HEK293 (cell line): ENCODE results near the gene METTL26.

Source experiments
- CTCF ChIA-PET: fragments of 350-600 bp; formaldehyde crosslinking; extraction: SDS; loops from one replicate; lab custom pipeline; 2021; ENCODE audit warnings: antibody characterized with exemption; lab: Yijun Ruan, JAX
- POLR2A ChIA-PET: fragments of 300-600 bp; formaldehyde crosslinking; extraction: SDS; loops from one replicate; lab custom pipeline; 2020; ENCODE audit warnings: antibody characterized with exemption, inconsistent platforms; lab: Yijun Ruan, JAX
- H3K27ac ChIP-seq: fragments of 200-500 bp; sonication (Bioruptor generic); 2 replicates; pipeline ENCODE4 v1.5.1; 2014; ENCODE audit warnings: low read depth, low read length, control low read depth, inconsistent platforms; ENCODE audit errors: extremely low read depth
- H3K36me3 ChIP-seq, 2 experiments: fragments of 200-500 bp in 1 of 2; sonication (Bioruptor generic) in 1 of 2; 1 replicate in 1 of 2; 2 replicates in 1 of 2; pipeline ENCODE4 v1.5.1; 2014 to 2017; ENCODE audit warnings: inconsistent platforms in 2 of 2, low read length in 2 of 2; ENCODE audit not compliant: control insufficient read depth in 2 of 2, insufficient read depth in 1 of 2
- H3K4me1 ChIP-seq: fragments of 200-500 bp; sonication (Bioruptor generic); 2 replicates; pipeline ENCODE4 v1.5.1; 2014; ENCODE audit warnings: mild to moderate bottlenecking, low read length, inconsistent platforms; ENCODE audit not compliant: control insufficient read depth, insufficient read depth
- H3K4me3 ChIP-seq: 2 replicates; pipeline ENCODE4 v1.5.1; 2011; ENCODE audit warnings: low read depth, mild to moderate bottlenecking, control low read depth, low read length, moderate library complexity
- H3K9me3 ChIP-seq: fragments of 200-500 bp; sonication (Bioruptor generic); 2 replicates; pipeline ENCODE4 v1.5.1; 2014; ENCODE audit warnings: low read depth, low read length, inconsistent platforms; ENCODE audit not compliant: control insufficient read depth, insufficient read depth
- BCL11A ChIP-seq: fragments of 450-650 bp; formaldehyde crosslinking; IDR thresholded peaks from 2 replicates; pipeline ENCODE4 v1.5.1; 2016; ENCODE audit warnings: low read depth, missing biosample characterization, missing genetic modification characterization
- BCL6B ChIP-seq: fragments of 450-650 bp; formaldehyde crosslinking; IDR thresholded peaks from 2 replicates; pipeline ENCODE4 v1.5.1; 2017; ENCODE audit warnings: missing biosample characterization, missing genetic modification characterization
- EGR2 ChIP-seq: fragments of 450-650 bp; formaldehyde crosslinking; IDR thresholded peaks from 2 replicates; pipeline ENCODE4 v1.5.1; 2016; ENCODE audit warnings: low read depth, missing biosample characterization, missing genetic modification characterization
- GLI2 ChIP-seq: fragments of 450-650 bp; formaldehyde crosslinking; IDR thresholded peaks from 2 replicates; pipeline ENCODE4; 2017; ENCODE audit warnings: missing biosample characterization, missing genetic modification characterization, low read depth, borderline replicate concordance
- GLIS2 ChIP-seq: fragments of 450-650 bp; formaldehyde crosslinking; IDR thresholded peaks from 2 replicates; pipeline ENCODE4 v1.5.1; 2016; ENCODE audit warnings: missing biosample characterization, missing genetic modification characterization
- KLF1 ChIP-seq: fragments of 450-650 bp; formaldehyde crosslinking; IDR thresholded peaks from 2 replicates; pipeline ENCODE4 v1.5.1; 2016; ENCODE audit warnings: missing biosample characterization, missing genetic modification characterization
- KLF8 ChIP-seq: fragments of 450-650 bp; formaldehyde crosslinking; IDR thresholded peaks from 2 replicates; pipeline ENCODE4 v1.5.1; 2016; ENCODE audit warnings: missing biosample characterization, missing genetic modification characterization
- PRDM1 ChIP-seq: fragments of 450-650 bp; formaldehyde crosslinking; IDR thresholded peaks from 2 replicates; pipeline ENCODE4; 2016; ENCODE audit warnings: missing biosample characterization, missing genetic modification characterization
- SCRT2 ChIP-seq: fragments of 450-650 bp; formaldehyde crosslinking; IDR thresholded peaks from 2 replicates; pipeline ENCODE4 v1.5.1; 2016; ENCODE audit warnings: missing biosample characterization, missing genetic modification characterization
- ZBTB21 ChIP-seq: fragments of 450-650 bp; formaldehyde crosslinking; IDR thresholded peaks from 2 replicates; pipeline ENCODE4 v1.5.1; 2017; ENCODE audit warnings: missing biosample characterization, missing genetic modification characterization
- ZFHX2 ChIP-seq: fragments of 450-650 bp; formaldehyde crosslinking; conservative IDR thresholded peaks from 2 replicates; pipeline ENCODE4 v1.5.1; 2016; ENCODE audit warnings: missing biosample characterization, missing genetic modification characterization
- ZNF138 ChIP-seq: fragments of 450-650 bp; formaldehyde crosslinking; IDR thresholded peaks from 2 replicates; pipeline ENCODE4 v1.5.1; 2016; ENCODE audit warnings: missing biosample characterization, missing genetic modification characterization, borderline replicate concordance
- ZNF324 ChIP-seq: fragments of 450-650 bp; formaldehyde crosslinking; IDR thresholded peaks from 2 replicates; pipeline ENCODE4 v1.5.1; 2016; ENCODE audit warnings: missing biosample characterization, missing genetic modification characterization
- ZNF394 ChIP-seq: fragments of 450-650 bp; formaldehyde crosslinking; IDR thresholded peaks from 2 replicates; pipeline ENCODE4 v1.5.1; 2016; ENCODE audit warnings: missing biosample characterization, missing genetic modification characterization, mild to moderate bottlenecking, moderate library complexity, borderline replicate concordance
- ZNF423 ChIP-seq: fragments of 450-650 bp; formaldehyde crosslinking; IDR thresholded peaks from 2 replicates; pipeline ENCODE4 v1.5.1; 2016; ENCODE audit warnings: missing biosample characterization, missing genetic modification characterization
- ZNF544 ChIP-seq: fragments of 450-650 bp; formaldehyde crosslinking; IDR thresholded peaks from 2 replicates; pipeline ENCODE4 v1.5.0; 2017; ENCODE audit warnings: missing biosample characterization, missing genetic modification characterization
- ZNF571 ChIP-seq: fragments of 450-650 bp; formaldehyde crosslinking; IDR thresholded peaks from 2 replicates; pipeline ENCODE4 v1.5.0; 2017; ENCODE audit warnings: missing biosample characterization, missing genetic modification characterization
- ZNF585B ChIP-seq: fragments of 450-650 bp; formaldehyde crosslinking; IDR thresholded peaks from 2 replicates; pipeline ENCODE4 v1.5.1; 2016; ENCODE audit warnings: missing biosample characterization, missing genetic modification characterization
- ZNF600 ChIP-seq: fragments of 450-650 bp; formaldehyde crosslinking; IDR thresholded peaks from 2 replicates; pipeline ENCODE4 v1.5.1; 2016; ENCODE audit warnings: missing biosample characterization, missing genetic modification characterization
- ZNF623 ChIP-seq: fragments of 450-650 bp; formaldehyde crosslinking; IDR thresholded peaks from 2 replicates; pipeline ENCODE4 v1.5.1; 2016; ENCODE audit warnings: missing biosample characterization, missing genetic modification characterization
- ZNF624 ChIP-seq: fragments of 450-650 bp; formaldehyde crosslinking; IDR thresholded peaks from 2 replicates; pipeline ENCODE4 v1.5.1; 2017; ENCODE audit warnings: missing biosample characterization, missing genetic modification characterization
- ZNF639 ChIP-seq: fragments of 450-650 bp; formaldehyde crosslinking; IDR thresholded peaks from 2 replicates; pipeline ENCODE4 v1.5.1; 2016; ENCODE audit warnings: missing biosample characterization, missing genetic modification characterization
- TF ChIP-seq, protein P1 (sequence below): fragments of 450-650 bp; formaldehyde crosslinking; IDR thresholded peaks from 2 replicates; pipeline ENCODE4 v1.5.1; 2017; ENCODE audit warnings: missing biosample characterization, missing genetic modification characterization
- TF ChIP-seq, protein P2 (sequence below): fragments of 450-650 bp; formaldehyde crosslinking; IDR thresholded peaks from 2 replicates; pipeline ENCODE4 v1.5.1; 2016; ENCODE audit warnings: missing biosample characterization, missing genetic modification characterization
- TF ChIP-seq, protein P3 (sequence below): fragments of 450-650 bp; formaldehyde crosslinking; IDR thresholded peaks from 2 replicates; pipeline ENCODE4 v1.5.0; 2017; ENCODE audit warnings: missing biosample characterization, missing genetic modification characterization, borderline replicate concordance

Gene METTL26

DNA sequence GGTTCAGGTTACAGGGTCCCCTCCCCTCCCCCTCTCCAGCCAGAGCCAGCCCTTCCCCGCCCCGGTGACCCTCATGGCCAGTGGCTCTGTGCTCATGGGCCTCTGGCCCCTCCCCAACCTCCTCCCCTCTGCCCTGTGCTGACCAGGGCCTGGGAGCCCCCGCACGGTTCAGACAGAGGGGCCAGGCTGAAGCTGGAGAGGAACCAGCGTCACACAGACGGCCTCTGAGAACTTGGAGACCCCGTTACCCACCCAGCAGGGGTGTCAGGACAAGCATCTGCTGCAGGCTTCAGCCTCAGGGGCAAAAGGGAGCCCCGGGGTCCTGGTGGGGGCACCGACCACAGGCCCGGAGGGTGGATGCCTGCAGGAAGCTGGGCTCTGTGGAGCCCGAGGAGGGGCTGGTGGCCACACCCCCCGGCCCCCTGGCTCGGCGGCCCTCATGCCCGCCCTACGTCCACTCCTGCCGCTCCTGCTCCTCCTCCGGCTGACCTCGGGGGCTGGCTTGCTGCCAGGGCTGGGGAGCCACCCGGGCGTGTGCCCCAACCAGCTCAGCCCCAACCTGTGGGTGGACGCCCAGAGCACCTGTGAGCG lies 5.2 kb downstream of the METTL26 start, which contains the start of gene WFIKKN1 (continued):
- no peak; the same call in 1 of the 2 replicates for TF ChIP-seq KLF8 (tag by site-specific recombination)
- no peak for TF ChIP-seq ZNF544 (tag by site-specific recombination)
- TF ChIP-seq PRDM1: no peak

- Histone ChIP-seq H3K9me3 (no peaks in the 10 kb centered on the region), H3K27ac (peak overlapping the region; percentile 24; the same call in 1 of the 2 replicates), H3K4me3 (no peak overlapping the region), H3K4me1 (peaks cover 2% of the 10 kb centered on the region; the same call in 1 of the 2 replicates), H3K36me3 (peaks cover 0 to 20% of the 10 kb centered on the region in 2 experiments; a peak in 1 of 3 replicates)
- ChIA-PET CTCF (no interaction called here), POLR2A (interaction anchor here (0.6 kb wide), 1 partner anchor 108 kb away, joined by 4 read pairs; no protein-coding TSS in a partner anchor)
- TF ChIP-seq, protein P1, sequence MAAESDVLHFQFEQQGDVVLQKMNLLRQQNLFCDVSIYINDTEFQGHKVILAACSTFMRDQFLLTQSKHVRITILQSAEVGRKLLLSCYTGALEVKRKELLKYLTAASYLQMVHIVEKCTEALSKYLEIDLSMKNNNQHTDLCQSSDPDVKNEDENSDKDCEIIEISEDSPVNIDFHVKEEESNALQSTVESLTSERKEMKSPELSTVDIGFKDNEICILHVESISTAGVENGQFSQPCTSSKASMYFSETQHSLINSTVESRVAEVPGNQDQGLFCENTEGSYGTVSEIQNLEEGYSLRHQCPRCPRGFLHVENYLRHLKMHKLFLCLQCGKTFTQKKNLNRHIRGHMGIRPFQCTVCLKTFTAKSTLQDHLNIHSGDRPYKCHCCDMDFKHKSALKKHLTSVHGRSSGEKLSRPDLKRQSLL (tag by site-specific recombination): peak; percentile 34; the same call in 1 of the 2 replicates
- TF ChIP-seq EGR2 (tag by site-specific recombination) (peak; percentile 79), ZNF571 (no peak), ZFHX2 (tag by site-specific recombination) (peak; percentile 82), ZNF600 (tag by site-specific recombination) (peak; percentile 56), ZNF623 (peak; percentile 19; the same call in 1 of the 2 replicates), GLIS2 (tag by site-specific recombination) (peak; percentile 7; the same call in 1 of the 2 replicates), GLI2 (tag by site-specific recombination) (no peak), ZNF394 (tag by site-specific recombination) (no peak), BCL6B (tag by site-specific recombination) (no peak), SCRT2 (tag by site-specific recombination) (no peak)
These were observed 5.8 kb downstream of the METTL26 start for GRCh38 chr16:630249-630814.

GRCh38 chr16:629833-630248 lies 6.3 kb downstream of the METTL26 start:
- Histone ChIP-seq H3K36me3 (peaks cover 0 to 20% of the 10 kb centered on the region in 2 experiments; a peak in 1 of 3 replicates), H3K4me1 (peaks cover 2% of the 10 kb centered on the region; the same call in 1 of the 2 replicates), H3K4me3 (no peak overlapping the region), H3K9me3 (no peaks in the 10 kb centered on the region), H3K27ac (peak overlapping the region; percentile 24; the same call in 1 of the 2 replicates)
- CTCF ChIA-PET: no interaction called here
- POLR2A ChIA-PET: interaction anchor here (0.6 kb wide), 1 partner anchor 109 kb away, joined by 4 read pairs; no protein-coding TSS in a partner anchor
- TF ChIP-seq ZNF600 (tag by site-specific recombination) (no peak), ZBTB21 (tag by site-specific recombination) (no peak), ZNF639 (tag by site-specific recombination) (no peak), KLF1 (tag by site-specific recombination) (0 out of 2 replicates have a peak, but pooled peaks have one; percentile 11), BCL11A (0 out of 2 replicates have a peak, but pooled peaks have one; percentile 8), ZNF324 (tag by site-specific recombination) (no peak), ZNF138 (tag by site-specific recombination) (no peak), GLIS2 (tag by site-specific recombination) (0 out of 2 replicates have a peak, but pooled peaks have one; percentile 27), ZNF423 (tag by site-specific recombination) (no peak), ZNF585B (no peak), ZNF624 (no peak), EGR2 (tag by site-specific recombination) (no peak)
- TF ChIP-seq, protein P2, sequence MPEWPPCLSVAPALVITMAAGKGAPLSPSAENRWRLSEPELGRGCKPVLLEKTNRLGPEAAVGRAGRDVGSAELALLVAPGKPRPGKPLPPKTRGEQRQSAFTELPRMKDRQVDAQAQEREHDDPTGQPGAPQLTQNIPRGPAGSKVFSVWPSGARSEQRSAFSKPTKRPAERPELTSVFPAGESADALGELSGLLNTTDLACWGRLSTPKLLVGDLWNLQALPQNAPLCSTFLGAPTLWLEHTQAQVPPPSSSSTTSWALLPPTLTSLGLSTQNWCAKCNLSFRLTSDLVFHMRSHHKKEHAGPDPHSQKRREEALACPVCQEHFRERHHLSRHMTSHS (tag by site-specific recombination): no peak
- TF ChIP-seq, protein P3, sequence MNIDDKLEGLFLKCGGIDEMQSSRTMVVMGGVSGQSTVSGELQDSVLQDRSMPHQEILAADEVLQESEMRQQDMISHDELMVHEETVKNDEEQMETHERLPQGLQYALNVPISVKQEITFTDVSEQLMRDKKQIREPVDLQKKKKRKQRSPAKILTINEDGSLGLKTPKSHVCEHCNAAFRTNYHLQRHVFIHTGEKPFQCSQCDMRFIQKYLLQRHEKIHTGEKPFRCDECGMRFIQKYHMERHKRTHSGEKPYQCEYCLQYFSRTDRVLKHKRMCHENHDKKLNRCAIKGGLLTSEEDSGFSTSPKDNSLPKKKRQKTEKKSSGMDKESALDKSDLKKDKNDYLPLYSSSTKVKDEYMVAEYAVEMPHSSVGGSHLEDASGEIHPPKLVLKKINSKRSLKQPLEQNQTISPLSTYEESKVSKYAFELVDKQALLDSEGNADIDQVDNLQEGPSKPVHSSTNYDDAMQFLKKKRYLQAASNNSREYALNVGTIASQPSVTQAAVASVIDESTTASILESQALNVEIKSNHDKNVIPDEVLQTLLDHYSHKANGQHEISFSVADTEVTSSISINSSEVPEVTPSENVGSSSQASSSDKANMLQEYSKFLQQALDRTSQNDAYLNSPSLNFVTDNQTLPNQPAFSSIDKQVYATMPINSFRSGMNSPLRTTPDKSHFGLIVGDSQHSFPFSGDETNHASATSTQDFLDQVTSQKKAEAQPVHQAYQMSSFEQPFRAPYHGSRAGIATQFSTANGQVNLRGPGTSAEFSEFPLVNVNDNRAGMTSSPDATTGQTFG (tag by site-specific recombination): no peak
